NCI-H2196 (cell line): Measurements from ENCODE around the gene NTSR1.
"Not testable (repeated sequence)": the region's sequence is repeated elsewhere in the genome, so short reads cannot be mapped to it uniquely, and the experiment has no call there.

ENCODE experiments used
- DNase-seq: peaks from one replicate; lab custom pipeline; 2025; ENCODE audit not compliant: unreplicated experiment; lab: John Stamatoyannopoulos, UW

NTSR1 gene

GRCh38 chr20:62674370-62674769 is 34.3 kb upstream of the NTSR1 start:
- no peak for DNase-seq

GRCh38 chr20:62675156-62675876 is 33.3 kb upstream of the NTSR1 start:
- no peak for DNase-seq

GRCh38 chr20:62675877-62676260 is 32.8 kb upstream of the NTSR1 start:
- DNase-seq: no peak

GRCh38 chr20:62676976-62677375 is 31.7 kb upstream of the NTSR1 start:
- no peak for DNase-seq

GRCh38 chr20:62677678-62678077 is 31.0 kb upstream of the NTSR1 start:
- no peak for DNase-seq

- no peak for DNase-seq
These were observed 30.1 kb upstream of the NTSR1 start for GRCh38 chr20:62678553-62678952.

GRCh38 chr20:62679978-62680589 is 28.6 kb upstream of the NTSR1 start:
- DNase-seq: no peak

GRCh38 chr20:62682912-62683517 is 25.6 kb upstream of the NTSR1 start:
- DNase-seq: no peak

- not testable (repeated sequence) for DNase-seq
These were observed 24.8 kb upstream of the NTSR1 start for GRCh38 chr20:62683660-62684322.

GRCh38 chr20:62684981-62685380 is 23.7 kb upstream of the NTSR1 start:
- no peak for DNase-seq

- peak; percentile 74 for DNase-seq
These were observed 22.7 kb upstream of the NTSR1 start for GRCh38 chr20:62685781-62686555.

GRCh38 chr20:62686869-62687830 is 21.5 kb upstream of the NTSR1 start:
- DNase-seq: no peak

- no peak for DNase-seq
These were observed 20.6 kb upstream of the NTSR1 start for GRCh38 chr20:62688083-62688482.

- no peak for DNase-seq
These were observed 19.7 kb upstream of the NTSR1 start for GRCh38 chr20:62688855-62689460.

- DNase-seq: no peak
These were observed 18.8 kb upstream of the NTSR1 start for GRCh38 chr20:62689861-62690260.

- no peak for DNase-seq
These were observed 18.3 kb upstream of the NTSR1 start for GRCh38 chr20:62690261-62690820.

GRCh38 chr20:62691487-62691886 is 17.1 kb upstream of the NTSR1 start:
- DNase-seq: no peak

GRCh38 chr20:62692176-62692575 is 16.5 kb upstream of the NTSR1 start:
- DNase-seq: no peak

- no peak for DNase-seq
These were observed 15.7 kb upstream of the NTSR1 start for GRCh38 chr20:62692801-62693523.
